ENCODE results near the gene CCDC15.
"Not testable (repeated sequence)": the region's sequence is repeated elsewhere in the genome, so short reads cannot be mapped to it uniquely, and the experiment has no call there.

CCDC15 gene

GRCh38 chr11:125082611-125083311 lies 128.8 kb downstream of the CCDC15 start:
- no peak for FAIRE-seq

GRCh38 chr11:125083312-125084056 lies 129.5 kb downstream of the CCDC15 start:
- no peak for FAIRE-seq

GRCh38 chr11:125084057-125084416 lies 130.0 kb downstream of the CCDC15 start:
- no peak for FAIRE-seq

GRCh38 chr11:125084761-125085231 lies 130.8 kb downstream of the CCDC15 start:
- no peak for FAIRE-seq

- no peak for FAIRE-seq
Observed at GRCh38 chr11:125085301-125086081, 131.5 kb downstream of the CCDC15 start.

GRCh38 chr11:125086633-125087296 lies 132.8 kb downstream of the CCDC15 start:
- no peak for FAIRE-seq

DNA sequence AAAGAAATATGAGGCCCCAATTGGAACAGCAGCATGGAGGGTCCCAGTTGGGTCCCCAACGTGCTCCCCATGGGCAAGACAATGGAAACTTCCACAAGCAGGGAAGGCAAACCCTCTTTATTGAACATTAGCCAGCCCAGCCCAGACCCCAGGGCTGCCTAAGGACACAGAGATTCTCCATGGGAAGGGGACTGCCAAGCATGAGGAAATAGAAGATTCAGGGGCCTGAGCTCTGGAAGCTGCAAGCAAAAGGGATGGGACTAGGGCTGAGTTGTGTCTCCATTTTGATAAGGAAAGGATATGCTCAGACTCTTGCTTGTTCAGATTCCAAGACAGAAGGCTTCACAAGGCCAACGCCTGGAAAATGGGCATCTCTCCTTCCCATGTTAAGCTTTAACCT lies 134.1 kb downstream of the CCDC15 start:
- FAIRE-seq, result no peak

- no peak for FAIRE-seq
Observed at GRCh38 chr11:125088576-125089455, 134.8 kb downstream of the CCDC15 start.

DNA sequence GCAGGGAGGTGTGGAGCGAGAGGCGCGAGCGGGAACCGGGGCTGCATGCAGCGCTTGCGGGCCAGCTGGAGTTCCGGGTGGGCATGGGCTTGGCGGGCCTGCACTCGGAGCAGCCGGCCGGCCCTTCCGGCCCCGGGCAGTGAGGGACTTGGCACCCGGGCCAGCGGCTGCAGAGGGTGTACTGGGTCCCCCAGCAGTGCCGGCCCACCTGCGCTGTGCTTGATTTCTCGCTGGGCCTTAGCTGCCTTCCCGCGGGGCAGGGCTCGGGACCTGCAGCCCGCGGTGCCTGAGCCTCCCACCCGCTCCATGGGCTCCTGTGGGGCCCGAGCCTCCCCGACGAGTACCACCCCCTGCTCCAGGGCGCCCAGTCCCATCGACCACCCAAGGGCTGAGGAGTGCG lies 135.5 kb downstream of the CCDC15 start:
- not testable (repeated sequence) for FAIRE-seq

GRCh38 chr11:125090151-125090550 lies 136.1 kb downstream of the CCDC15 start:
- FAIRE-seq, result not testable (repeated sequence)

DNA sequence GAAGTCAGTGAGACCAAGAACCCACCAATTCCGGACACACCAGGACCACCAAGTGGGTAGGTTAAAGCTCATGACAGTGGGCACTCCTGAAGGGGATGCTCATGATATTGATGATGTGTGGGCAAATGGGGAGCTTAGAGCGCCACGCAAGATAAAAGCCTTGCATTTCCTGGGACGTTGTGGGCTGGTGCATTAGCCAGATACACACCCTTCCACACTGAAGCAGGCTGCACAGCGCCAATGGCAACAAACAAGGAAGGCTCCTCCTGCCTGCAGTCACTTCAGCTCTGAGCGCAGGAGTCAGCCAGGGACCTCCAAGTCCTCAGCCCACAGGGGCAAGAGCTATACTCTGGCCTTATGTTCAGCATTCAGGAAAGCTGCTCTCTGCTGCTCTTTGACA lies 136.8 kb downstream of the CCDC15 start:
- no peak for FAIRE-seq
